Measurements from ENCODE around the gene CD81.
"Not testable (repeated sequence)": the region's sequence is repeated elsewhere in the genome, so short reads cannot be mapped to it uniquely, and the experiment has no call there.

CD81 gene

DNA sequence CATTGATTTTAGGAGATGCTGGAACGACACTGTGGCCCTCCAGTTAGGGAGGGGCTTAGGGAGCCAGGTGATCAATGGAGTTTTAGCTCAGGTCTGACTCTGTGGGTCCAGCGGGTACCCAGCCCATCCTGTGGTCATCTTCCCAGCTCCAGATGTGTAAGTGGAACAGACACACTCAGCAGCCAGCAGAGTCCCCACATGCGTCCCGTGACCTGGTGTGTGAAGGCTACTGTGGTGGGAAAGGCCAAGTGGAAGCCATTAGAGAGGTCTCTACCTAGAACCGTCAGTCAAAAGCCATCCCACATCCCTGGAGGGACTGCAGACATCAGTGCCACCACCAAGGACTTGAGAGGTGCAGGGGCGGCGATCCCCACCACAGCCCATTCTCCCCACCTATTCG lies 19.9 kb upstream of the CD81 start:
- DNase-seq (ENCODE audit: low read depth): no peak

DNA sequence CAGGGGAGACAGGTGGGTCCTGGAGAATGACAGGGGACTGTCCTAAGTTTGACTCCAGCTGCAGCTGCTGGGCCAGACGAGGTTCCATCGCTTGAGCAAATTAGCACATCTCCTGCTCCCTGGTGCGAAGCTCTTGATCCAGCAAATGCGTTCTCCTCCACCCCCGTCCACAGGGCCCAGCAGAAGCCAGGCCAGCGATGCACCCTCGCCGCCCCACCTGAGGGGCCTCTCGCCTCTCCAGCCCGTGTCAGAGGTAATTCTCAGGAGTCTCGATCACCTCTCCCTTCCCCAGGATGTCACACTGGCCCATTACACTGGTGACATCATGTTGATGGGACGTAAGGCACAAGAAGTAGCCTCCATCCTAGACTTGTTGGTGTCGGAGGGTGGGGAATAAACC lies 19.5 kb upstream of the CD81 start:
- not testable (repeated sequence) for DNase-seq (ENCODE audit: low read depth)

DNA sequence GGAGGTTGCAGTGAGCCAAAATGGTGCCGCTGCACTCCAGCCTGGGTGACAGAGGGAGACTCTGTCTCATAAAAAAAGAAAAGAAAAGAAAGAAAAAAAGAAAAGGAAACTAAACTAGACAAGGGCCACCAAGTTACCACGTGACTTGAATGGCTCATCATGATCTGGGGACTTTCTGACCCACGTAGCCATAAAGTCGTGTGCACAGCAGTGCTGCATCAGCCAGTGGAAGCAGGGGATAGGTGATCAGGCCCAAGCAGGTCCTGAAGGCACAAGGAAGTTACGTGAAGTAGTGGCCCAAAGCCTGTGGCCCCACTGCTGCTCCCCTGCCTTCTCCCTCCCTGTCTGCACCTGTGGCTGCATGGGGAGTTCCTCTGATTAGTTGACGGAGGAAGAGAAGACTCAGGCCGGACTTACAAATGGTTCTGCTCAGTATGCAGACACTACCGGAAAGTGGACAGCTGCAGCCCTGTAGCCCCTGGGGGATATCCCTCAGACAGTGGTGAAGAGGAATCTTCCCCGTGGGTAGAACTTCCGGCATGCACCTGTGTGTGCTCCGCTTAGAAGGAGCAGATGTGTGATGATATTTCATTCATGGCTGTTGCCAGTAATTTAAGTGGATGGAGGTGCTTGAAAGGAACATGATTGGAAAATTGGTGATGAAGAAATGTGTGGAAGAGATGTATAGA lies 18.2 kb upstream of the CD81 start:
- no peak for DNase-seq (ENCODE audit: low read depth)

DNA sequence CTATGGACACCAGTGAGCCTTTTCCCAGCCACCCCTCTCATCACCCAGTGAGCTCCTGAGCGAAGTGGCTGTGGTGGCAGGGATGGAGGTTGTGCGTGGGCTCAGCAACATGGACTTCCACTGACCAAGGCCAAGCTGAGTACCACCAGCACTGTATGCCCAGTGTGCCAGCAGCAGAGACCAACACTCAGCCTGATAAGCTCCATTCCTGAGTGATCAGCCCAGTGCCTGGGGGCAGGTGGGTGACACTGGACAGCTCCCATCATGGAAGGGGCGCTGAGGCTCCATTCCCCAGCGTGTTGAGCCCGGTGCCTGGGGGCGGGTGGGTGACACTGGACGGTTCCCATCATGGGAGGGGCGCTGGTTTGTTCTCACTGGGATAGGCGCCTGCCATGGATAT lies 17.6 kb upstream of the CD81 start:
- DNase-seq (ENCODE audit: low read depth): no peak

DNA sequence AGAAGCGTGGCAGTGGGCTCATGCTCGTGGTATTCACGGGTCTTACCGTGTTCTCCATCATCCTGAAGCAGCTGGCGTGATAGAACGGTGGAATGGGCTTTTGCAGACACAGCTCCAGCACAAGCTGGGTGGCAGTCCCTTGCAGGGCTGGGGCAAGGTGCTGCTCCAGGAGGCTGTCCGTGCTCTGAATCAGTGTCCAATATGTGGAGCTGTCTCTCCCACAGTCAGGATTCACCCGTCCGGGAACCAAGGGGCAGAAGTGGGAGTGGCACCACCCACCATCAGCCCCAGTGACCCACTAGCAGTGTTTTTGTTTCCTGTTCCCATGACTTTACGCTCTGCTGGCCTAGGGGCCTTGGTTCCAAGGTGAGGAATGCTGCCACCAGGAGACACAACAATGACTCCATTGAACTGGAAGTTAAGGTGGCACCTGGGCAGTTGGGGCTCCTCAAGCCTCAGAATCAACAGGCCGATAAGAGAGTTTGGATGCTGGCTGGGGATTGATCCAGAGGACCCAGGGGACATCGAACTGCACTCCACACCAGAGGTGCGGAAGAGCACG lies 16.9 kb upstream of the CD81 start:
- no peak for DNase-seq (ENCODE audit: low read depth)

DNA sequence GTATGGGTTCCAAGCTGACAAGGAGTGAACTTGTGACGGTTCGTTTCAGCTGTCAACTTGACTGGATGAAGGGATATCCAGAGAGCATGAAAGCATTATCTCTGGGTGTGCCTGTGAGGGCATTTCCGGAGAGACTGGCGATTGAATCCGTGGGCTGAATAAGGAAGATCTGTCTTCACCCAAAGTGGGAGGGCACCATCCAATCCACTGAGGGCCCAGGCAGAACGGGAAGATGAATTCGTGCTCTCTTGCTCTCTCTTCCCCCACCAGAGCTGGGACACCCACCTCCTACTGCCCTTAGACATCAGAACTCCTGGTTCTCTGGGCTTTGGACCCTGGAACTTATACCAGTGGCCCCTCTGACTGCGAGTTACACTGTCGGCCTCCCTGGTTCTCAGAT lies 15.5 kb upstream of the CD81 start:
- no peak for DNase-seq (ENCODE audit: low read depth)

DNA sequence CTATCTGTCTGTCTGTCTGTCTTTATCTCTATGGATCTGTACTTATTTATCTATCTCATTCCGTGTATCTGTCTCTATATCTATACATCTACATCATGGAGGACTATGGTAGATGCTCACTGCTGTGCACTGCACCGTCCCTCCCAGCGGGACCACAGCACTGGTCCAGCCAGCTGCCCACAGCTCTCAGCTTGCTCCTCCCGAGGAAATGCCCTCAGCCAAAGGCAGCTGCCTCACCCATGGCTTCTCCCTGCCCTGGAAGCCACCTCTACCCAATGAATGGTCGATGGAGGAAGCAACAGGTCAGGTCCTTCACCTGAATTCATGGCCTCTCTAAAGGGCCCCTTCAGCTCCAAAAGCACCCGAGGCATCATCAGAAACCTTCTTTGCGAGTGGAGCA lies 14.7 kb upstream of the CD81 start:
- DNase-seq (ENCODE audit: low read depth): no peak

DNA sequence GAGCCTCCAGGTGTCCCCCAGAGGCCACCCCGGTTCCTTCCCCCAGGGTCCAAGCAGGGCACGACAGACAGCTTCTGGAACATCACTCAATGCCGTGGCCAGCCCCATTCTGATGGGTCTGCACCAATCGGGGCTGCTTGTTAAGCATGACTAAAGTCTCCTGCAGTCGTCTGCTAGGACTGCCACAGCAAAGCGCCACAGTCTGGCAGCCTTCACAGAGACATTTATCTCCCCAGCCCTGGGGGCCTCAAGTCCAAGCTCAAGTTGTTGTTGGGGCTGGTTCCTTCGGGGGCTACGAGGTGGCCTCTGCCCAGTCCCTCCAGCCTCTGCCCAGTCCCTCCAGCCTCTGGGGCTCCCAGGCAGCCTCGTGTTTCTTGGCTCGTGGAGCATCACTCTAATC lies 14.0 kb upstream of the CD81 start:
- DNase-seq (ENCODE audit: low read depth): no peak

DNA sequence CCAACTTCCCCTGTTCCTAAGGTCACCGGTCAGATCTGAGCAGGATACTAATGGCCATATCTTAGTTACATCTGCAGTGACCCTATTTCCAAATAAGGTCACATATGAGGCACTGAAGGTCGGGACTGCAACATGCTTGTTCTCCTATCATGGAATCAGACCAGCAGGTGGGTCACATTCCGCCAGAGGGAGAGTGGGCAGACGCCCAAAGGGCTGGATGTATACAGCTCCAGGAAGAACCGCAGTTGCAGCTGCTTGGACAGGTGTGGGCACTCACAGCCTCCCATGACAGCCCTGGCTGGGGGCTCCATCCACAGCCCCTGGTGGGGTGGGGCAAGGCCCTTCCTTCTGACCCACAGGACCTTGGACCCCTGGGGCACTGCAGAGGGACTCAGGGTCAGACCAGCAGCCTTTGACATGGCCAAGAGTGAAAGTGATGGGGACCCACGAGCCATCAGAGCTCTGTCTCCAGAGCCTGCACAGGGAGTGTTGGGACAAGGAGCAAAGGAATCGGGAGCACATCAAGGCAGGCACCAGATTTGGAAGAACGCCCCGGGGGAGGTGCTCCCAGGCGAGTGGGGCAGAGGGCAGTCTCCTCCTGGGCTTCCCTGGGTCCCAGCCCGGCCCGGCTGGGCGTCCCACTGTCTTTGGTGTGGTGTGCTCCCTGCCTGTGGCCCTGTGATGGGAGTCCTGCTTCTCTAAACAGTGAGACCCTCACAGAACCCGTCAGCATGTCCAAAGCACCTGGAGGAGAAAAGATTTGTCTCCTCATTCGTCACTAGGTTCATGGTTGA lies 13.3 kb upstream of the CD81 start:
- DNase-seq (ENCODE audit: low read depth): no peak

DNA sequence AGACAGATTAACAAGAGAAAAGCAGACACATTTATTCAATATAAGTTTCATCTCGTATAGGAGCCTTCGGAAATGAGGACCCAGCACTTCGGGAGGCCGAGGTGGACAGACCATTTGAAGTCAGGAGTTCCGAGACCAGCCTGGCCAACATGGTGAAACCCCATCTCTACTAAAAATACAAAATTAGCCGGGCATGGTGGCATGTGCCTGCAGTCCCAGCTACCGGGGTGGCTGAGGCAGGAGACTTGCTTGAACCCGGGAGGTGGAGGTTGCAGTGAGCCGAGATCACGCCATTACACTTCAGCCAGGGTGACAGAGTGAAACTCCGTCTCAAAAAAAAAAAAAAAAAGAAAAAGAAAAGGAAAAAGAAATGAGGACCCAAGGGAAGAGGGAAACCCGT lies 12.7 kb upstream of the CD81 start:
- not testable (repeated sequence) for DNase-seq (ENCODE audit: low read depth)

DNA sequence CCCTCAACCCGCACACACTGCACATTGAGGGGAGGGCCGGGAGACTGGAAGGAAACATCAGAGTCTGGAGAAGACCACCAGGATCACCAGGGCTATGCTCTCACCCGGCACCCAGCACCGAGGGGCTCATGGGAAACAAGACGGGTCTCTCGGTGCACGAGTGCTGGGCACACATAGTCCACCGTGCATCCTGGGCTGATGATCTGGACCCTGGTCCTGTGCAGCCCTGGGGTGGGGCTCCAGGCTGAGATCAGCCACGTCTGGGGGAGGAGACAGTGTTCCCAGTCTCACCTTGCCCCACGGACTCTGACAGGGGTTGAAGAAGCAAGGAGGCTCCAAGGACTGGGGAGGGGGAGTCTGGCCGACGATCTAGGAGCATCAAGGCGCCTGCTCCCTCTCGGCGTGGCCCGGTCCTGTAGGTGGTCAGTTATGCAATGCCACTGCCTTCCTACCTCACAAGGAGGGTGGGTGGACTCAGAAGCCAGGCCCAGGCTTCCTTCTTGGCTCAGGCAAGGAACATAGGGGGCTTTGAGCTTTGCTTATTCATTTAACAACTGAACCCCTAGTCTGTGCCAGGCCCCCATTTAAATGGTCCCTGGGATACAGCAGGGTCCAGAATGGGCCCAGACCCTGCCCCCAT lies 11.4 kb upstream of the CD81 start:
- DNase-seq (ENCODE audit: low read depth): no peak

DNA sequence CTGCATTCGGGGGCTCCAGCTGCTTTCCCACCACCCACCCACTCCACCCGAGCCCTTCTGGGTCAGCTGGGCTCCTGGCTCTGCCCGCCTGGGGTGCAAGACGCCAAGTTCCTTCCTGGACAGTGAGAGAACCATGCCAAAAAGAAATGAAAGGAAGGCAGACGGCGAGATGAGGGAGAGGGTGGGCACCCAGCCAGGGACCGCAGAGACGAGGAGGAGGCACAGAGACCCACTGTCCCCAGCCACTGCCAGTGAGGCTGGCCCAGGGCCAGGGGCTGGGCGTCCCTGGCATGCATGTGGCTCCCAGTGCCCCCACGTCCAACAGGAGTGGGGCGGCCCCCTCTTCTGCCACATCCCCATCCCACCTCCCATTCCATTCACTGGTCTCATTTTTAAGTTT lies 10.8 kb upstream of the CD81 start:
- no peak for DNase-seq (ENCODE audit: low read depth)

DNA sequence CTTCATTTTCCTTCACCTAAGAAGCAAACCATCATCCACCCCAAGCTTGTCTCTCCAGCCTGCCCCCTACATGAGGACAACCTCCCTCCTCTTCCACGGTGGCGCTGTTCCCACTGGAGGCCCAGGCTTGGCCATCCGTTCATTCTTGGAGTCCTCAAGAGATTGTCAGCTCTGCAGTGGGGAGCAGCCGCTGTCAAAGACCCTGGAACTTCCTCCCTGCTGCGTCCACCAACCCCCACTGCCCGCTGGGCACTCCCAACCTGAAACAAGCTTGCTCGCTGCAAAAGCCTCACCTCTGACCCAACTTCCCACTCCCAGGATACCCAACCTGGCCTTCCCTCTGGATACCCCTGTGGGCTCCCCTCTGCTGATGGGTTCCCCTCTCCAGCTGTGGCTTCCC lies 10.4 kb upstream of the CD81 start:
- no peak for DNase-seq (ENCODE audit: low read depth)

DNA sequence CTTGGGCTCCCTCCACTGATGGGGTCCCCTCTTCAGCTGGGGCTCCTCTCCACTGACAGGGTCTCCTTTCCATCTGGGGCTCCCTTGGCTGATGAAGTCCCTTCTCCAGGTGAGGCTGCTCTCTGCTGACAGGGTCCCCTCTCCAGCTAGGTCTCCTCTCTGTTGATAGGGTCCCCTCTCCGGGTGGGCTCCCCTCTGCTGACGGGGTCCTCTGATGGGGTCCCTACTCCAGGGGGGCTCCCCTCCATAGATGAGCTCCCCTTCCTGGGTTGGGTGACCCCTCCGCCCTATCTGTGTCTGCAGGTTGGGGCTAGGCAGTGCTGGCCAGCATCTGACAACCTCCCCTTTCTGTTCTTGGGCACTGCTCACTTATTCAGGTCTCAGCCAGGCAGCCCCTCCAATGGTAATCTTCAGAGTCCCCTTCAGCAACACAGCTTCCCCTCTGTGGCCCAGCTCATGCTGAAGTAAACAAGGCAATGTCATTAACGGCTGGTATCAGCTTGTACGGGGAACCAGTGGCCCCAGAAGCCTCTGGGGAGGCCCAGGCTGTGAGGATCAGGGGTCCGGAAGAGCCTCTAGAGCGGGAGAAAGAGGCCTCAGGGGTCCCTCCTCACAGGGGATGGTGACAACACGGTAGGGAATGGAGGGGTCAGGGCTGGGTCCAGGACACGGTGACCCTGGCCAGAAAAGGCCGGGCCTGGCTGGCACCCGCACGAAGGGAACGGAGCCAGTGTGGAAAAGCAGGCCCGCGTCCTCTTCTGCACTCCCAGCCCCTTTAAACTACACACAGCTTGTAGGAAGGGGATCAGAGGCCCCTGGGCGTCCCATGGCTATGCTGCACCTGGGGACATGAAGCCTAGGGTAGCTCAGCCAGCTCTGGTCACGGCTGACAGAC lies 9.6 kb upstream of the CD81 start:
- DNase-seq (ENCODE audit: low read depth): no peak

DNA sequence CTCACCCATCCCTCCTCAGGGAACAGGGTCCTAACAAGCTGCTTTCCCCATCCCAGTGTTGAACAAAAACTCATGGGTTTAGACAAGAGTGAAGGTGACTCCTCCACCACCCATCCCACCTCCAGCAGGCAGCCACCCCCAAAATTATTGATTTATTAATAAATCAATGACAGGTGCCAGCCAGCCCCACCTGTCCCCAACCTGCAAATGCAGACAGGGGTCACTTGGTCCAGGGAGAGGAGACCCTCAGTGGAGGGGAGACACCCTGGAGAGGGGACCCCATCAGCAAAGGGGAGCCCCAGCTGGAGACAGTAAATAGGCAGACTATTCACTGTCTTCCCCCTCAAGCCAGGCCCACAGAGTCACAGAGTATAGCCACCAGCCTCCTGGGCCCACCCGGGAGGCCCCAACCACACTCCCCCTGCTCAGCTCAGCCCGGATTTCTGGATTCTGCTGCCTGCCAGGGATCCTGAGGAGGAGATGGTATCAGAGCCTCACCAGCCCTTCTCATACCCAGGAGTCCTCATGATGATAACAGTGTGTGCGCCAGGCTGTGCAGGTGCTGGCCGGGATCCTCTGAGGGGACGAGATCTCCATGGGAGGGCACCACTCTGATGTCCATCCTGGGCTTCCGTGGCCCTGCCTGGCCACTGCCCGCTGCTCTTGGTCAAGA lies 8.8 kb upstream of the CD81 start:
- DNase-seq (ENCODE audit: low read depth): no peak

DNA sequence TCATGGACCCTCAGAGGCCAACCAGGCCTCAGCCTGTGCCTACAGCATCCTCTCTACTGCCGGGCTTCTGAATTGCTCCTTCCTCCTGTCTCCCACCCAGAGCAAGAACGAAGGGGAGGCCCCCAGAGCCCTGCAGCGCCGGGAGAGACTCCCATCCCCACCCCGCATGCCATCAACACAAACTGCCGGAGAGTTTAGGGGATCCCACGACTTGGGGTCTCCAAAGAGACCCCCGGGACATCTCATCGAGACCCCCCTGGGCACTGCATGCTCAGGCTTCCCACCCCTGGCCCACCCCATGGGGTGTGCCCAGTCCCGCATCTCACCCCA lies 8.3 kb upstream of the CD81 start:
- no peak for DNase-seq (ENCODE audit: low read depth)

DNA sequence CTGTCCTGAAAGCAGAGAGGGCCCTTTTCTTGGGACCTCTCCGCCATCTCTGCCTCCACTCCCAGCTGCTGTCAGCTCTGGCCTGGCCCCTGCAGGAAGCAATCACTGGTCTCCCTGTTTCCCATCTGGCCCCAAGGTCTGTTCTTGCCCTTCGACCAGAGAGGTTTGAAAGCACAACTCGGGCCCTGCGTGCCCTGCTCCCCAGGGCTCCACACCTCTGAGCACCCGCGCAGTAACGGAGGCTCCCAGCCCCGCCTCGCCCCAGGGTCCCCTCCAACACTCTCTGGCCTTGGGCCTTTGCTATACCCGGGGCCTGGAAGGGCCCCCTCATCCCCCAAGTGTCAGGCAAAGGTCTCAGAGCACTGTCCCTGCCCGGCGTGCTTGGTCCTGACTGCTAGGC lies 7.8 kb upstream of the CD81 start:
- no peak for DNase-seq (ENCODE audit: low read depth)

DNA sequence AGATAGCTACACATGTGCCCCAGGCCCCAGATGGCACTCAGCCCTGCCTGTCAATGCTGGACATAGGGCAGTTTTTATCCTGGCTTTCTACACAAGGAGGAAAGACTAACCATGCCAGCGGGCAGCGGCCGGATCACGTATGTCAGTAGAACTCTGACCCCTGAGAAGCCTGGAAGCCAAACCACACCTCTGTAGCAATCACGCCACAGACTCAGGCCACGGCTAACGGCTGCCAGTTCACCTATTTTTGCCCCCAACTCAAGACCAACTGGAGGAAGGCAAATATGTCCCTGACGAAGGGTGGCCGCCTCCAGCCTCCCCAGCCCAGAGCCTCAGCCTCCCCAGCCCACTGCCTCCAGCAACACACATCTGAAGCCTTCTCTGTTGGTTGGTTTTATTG lies 7.2 kb upstream of the CD81 start:
- DNase-seq (ENCODE audit: low read depth): no peak

DNA sequence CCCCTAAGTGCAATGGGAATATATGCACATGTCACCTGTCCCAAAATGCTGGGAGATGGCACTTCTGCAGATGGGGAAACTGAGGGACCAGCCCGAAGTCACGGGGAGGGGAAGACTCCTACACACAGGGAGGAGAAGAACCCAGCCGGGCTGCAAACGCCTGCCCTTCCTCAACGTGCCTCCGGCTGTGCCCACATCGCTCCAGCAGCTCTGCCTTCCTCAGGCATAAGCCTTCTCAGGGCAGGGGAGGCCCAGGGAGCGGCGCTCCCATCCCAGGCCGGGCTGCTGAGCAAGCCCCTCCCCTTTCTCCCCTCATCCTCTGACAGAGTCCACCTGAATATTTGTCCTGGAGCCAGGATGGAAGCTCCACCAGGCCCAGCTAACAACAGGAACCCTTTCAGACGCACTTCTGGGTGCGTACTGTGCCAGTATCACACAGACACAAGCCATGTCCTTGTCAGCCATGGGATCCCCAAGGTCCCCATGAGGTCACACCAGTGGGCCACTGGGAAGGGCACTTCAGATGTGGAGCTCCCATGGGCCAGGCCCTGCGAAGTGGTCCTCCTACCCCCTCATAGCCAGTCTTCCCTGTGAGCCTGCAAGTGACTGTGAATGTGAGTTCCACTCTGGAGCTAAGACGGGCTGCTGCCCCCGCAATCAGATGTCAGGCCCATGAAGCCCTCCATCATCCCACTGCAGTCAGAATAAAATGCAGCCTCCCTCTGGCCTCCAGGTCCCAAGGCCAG lies 2.5 kb upstream of the CD81 start:
- no peak for DNase-seq (ENCODE audit: low read depth)

DNA sequence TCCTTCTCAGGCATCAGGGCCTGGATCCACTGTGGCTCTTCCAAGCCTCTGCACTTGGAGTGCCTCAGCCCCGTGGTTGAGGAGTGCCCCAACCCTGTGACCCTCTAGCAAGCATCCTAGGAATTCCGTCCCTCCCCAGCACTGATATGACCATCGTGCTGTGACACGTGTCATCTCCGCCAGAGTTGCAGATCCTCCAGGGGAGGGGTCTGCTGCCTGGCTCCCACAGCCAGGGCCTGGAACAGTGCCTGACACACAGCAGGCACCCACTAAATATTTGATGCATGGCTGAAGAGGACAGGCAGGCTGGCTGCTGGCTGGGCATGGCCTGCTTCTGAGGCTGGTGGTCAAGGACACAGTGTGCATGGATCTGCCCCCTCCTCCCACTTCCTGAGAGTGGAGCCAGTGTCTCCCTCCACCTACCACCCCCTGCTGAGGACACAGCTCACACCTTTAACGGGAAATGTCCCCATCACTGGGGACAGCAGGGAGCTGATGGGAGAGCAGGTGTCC lies 1.7 kb upstream of the CD81 start:
- no peak for DNase-seq (ENCODE audit: low read depth)

Measured in T-helper 22 cell (primary cell).